AG08395 (cell line): ENCODE data around the gene MYL11.

ENCODE experiments used
- DNase-seq: peaks from one replicate; pipeline ENCODE4 v3.0.0; 2012; ENCODE audit warnings: mixed read lengths, low spot score

Gene MYL11

GRCh38 chr16:30354423-30355143 lies 20.0 kb upstream of the MYL11 start:
- no peak for DNase-seq

- DNase-seq = peak; percentile 96
Measured at GRCh38 chr16:30355144-30355953, 19.3 kb upstream of the MYL11 start, which contains the start of gene CD2BP2. Gene CD2BP2, minus strand, starts transcription at chr16:30355308. Its CDS starts 627 bp downstream, at chr16:30354681.

- DNase-seq = no peak
Measured at GRCh38 chr16:30355954-30356308, 18.7 kb upstream of the MYL11 start.

GRCh38 chr16:30356401-30357084 lies 18.1 kb upstream of the MYL11 start:
- DNase-seq = no peak

- DNase-seq = no peak
Measured at GRCh38 chr16:30357085-30357714, 17.4 kb upstream of the MYL11 start.

DNA sequence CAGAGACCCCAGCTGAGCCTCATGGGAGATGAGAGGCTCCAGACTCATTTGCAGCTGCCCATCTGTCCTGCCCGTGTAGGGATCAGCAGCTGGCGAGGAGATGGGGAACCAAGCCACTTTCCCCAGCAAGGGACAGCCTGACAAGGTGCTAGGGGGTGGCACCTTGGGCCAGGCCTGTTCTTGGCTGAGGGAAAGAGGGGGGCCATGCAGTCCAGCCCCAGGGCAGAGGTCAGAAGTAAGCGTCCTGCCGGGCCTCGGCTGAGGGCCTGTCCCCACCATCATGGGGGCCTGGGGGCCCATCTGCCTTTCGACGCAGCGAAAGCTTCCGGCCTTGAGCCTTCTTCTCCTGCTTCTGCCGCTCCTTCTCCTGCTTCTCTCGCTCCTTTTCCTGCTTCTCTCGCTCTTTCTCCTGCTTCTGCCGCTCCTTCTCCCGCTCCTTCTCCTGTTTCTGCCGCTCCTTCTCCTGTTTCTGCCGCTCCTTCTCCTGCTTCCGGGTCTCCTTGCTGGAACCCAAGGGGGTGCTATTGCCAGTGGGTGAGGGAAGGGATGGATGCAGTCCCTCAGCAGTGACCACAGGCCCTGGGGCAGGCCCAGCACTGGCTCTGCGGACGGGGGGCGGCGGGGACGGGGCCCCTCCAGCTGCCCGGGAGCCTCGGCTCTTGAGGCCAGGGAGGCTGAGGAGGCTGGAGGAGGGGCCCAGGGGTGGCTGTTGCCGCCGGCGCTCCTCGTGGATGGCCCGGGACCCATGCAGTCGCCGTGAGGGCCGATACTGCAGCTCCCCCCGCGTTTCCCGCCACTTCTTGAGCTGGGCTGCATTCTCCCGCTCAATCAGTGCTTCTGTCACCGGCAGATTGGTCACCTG lies 16.7 kb upstream of the MYL11 start:
- no peak for DNase-seq

DNA sequence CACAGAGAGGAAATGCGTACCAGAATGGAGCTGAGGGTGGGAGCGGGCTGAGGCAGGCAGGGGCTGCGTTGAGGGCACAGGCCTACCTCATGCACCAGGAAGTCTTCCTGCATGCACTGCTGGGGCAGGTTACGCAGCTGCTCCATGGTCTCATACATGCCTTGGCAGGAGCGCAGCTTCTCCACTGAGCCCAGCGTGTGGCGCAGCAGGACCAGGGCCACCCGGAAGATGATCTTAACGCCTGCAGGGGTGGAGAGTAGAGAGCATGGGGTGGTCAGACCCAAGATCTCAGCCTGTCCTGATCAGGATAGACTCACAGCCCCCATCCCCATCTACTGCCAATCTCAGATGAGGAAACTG lies 16.0 kb upstream of the MYL11 start:
- DNase-seq = no peak

GRCh38 chr16:30358990-30359870 lies 15.4 kb upstream of the MYL11 start:
- DNase-seq = no peak

- DNase-seq = no peak
Measured at GRCh38 chr16:30359871-30360170, 14.8 kb upstream of the MYL11 start.

GRCh38 chr16:30361180-30361579 lies 13.4 kb upstream of the MYL11 start:
- no peak for DNase-seq

DNA sequence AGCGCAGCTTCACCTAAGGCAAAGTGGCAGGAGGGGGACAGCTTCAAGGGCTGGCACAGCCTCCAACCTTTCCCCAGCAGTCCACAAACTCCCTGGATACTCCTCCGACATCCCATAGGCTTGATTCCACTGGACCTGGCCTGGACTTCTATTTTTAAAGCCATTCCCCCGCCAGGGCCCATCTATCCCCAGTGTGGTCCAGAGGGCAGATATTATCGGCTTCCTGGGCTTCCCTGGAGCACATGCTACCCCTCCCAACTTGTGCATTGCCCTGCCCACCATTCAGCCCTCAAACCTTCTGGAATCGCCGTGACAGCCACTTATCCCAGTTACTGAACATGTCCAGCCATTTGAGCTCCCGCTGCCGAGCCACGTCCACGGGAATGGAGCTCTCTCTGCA lies 9.4 kb upstream of the MYL11 start:
- no peak for DNase-seq

DNA sequence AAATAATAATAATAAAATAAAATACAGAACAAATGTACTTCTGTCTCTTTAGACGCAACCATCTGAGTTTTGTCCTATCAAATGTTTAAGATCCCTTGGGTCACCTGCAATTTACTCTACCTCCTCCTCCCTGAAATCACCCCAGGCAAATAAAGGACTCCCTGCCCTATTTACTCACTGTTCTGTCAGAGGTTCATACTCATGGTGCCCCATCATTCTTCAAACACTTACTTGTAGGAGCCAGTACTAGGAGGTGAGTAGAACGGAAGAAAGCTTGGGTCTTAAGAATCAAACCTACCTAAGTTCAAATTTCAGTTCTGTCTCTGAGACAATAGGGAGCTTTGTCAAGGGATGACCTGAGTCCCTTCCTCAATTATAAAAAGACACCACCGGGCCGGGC lies 8.1 kb upstream of the MYL11 start:
- no peak for DNase-seq

GRCh38 chr16:30367349-30368009 lies 7.1 kb upstream of the MYL11 start:
- DNase-seq = no peak

- peak; percentile 51 for DNase-seq
Measured at GRCh38 chr16:30368122-30368791, 6.3 kb upstream of the MYL11 start.

DNA sequence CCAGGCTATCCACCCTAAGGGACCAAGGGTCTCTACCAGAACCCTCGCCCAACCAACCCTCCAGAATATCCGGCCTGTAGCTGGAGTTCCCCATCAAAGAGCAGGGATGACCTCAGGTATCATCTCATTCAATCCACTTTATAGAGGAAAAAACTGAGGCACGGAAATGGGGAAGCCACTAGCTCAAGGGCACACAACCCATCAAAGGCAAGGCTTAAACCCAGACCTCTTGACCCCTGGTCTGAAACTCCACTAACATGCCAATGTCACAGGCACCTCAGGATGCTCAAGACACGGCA lies 5.9 kb upstream of the MYL11 start:
- no peak for DNase-seq

DNA sequence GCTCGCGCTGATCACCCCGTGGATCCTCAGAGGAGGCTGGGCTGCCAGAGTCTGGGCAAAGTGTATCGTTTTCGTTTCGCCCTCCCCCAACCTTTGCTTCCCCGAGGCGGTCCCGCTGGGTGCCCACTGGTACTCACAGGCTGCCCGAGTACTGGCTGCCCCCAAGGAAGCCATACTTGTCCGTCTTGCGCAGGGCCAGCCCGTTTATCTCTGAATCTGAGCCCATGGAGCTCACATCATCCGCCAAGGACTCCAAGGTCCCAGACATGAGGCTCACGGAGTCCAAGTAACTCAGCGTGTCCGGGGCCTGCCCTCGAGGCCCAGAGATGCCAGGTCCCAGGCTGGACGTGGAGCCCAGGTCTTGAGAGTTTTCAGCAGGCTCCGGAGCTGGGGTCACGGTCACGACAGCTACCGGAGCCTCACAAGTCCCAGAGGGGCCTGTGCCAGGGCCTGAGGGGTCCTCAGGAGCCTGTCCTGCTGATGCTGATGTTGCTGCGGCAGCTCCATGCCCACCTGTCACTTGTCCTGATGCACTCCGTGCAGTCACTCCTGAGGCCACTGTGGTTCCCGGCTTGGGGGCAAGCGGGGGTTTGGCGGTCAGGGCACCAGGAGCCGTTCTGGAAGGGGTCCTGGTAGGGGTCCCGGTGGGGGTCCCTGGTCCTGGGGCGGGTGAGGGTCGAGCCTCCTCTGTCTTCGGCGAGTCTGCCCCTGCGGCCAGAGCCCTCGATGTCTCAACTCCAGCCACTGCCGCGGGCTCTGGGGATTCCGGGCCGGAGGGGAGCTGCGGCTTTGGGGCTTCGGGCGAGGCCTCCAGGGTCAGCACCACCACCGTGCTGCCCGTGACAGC lies 5.3 kb upstream of the MYL11 start:
- no peak for DNase-seq

- DNase-seq = no peak
Measured at GRCh38 chr16:30369938-30370455, 4.6 kb upstream of the MYL11 start.

DNA sequence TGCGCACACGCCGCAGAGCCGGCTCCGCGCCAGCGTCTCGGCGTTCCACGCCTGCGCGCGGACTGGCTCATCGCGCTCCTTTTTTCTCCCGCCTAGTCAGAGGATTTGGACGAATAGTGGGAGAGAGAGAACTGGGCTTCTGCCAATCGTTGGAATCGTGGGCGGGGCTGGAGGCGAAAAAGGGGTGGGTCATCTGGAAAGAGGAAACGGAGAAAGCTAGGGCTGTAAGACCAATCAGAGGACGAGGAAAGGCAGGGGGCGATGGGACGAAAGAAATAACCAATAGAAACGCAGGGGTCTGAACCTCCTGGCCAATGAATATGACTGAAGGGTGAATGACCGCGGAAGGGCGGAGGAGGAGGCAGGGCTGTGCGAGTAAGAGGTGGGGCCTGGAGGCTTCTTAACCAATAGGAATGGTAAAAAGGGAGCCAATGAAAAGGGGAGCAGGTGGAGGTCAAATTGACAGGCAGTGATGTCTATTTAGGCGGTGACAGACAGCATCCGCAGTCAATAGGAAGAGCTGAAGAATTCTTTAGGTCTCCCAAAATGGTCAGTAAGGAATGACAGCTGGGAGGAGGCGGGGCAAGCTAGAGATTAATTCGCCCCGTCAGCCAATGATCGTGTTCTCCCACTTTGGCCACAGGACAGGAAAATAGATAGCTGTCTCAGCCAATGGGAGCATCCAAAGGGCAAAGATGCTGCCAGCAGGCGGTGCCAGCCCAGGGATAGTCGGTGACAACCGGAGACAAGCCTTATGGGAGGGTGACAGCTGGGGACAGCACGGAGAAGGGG lies 4.0 kb upstream of the MYL11 start, which contains the start of gene TBC1D10B:
TSS of gene TBC1D10B (minus strand) at position 39 of the 792 bp plus-strand sequence. CDS start 311 bp downstream, outside the sequence.
- peak; percentile 99 for DNase-seq
